ENCODE data around the gene TNFRSF25. TPM values are rescaled to one million over a fixed set of nuclear protein-coding genes. Genes with fewer than 3 reads are reported as not detected.
A peak's percentile ranks its signal among the peaks of the same experiment; 100 is the strongest.

Gene TNFRSF25
- total RNA-seq, 1 donor from 2014 or later = 5.2 TPM

DNA sequence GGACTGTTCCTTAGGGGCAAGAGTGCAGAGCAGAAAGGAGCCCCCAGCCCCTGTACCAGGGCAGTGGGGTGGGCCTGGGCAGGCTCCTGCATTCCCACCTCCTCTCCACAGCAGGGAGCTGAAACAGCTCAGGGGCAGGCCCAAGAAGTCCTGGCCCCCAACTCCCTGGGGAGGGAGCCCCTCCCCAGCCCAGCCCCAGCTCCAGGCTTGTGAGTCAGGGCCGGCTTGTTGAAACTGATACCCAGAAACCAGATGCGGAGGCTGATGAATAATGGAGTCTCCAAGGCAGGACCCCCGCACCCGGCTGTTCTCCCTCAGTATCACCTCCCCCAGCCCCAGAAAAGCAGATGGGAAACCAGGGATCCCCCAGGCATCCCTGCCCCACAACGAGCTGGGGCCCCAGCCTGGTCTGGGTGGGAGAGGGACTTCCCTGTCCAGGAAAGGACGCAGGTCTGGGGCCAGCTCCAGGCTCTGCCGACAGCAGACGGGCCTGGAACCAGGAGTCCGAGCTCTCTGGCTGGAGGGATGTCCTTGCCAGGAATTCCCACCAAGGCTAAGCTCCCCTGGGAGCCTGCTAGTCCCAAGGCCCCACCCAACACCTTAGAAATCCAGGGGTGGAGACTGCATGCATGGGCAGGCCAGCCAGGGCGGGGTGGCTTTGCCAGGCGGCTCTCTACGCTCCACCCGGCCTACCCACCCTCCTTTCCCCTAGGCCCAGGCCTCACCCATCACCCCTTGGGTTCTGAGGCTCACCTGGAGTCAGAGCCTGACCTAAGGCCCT, 22.8 kb upstream of the TNFRSF25 start:
- DNase-seq (ENCODE audit: low read depth in 2 of 2) = no peak

DNA sequence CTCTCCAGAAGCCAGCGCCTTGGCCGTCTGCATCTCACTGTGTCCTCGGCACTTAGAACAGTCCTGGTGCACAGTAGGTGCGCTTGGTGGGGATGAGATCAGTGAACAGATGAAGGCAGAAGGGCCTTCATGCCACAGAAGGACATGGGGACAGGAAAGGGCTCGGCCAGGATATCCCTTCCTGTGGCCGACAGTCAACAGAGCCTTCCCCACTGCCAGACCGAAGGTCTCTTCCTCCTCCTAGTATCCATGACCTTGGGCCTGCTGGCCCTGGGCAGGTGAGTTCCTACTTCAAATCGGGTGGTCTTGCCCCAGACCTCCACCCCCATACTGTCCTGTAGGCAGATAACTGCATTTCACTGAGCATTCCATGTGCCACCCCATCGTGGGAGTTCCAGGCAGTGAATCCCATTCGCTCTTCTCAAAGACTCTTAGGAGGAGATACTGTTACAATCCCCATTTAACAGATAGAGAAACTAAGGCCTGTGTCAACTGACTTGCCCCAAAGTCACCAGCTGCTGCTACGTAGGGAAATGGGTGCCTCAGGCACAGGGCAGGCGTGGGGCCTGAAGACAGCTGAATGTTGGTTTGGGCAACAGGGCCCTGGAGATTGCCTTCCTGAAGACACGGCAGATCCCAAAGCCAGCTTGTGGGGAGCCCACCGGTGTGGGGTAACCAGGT, 22.0 kb upstream of the TNFRSF25 start:
- DNase-seq (ENCODE audit: low read depth in 2 of 2) = no peak

DNA sequence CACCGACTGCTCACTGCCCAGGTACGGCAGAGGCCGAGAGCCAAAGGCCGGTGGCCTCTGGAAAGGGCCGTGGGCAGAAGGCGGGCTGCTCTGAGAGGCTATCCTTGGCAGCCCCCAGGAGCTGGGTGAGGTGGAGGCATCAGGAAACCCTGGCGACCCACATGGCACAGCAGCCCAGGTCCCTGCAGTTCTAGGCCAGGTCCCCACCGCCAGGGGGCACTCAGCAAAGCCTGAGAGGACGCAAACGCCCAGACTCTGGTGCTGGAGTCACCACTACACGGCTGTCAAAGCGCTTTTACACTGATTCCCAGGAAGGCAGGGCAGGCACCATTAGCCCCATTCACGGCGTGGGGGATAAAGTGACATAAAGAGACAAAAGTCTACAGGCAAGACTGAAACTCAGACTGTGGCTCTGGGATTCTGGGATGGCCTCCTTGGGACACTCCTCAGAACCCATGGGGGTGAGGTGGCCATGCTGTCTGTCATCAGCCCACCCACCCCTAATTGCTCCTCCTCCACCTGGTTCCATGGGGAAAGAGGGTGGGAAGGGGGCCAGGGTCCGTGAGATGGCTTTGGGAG, 20.5 kb upstream of the TNFRSF25 start:
- DNase-seq (ENCODE audit: low read depth in 2 of 2) = peak; percentile 89 to 93

DNA sequence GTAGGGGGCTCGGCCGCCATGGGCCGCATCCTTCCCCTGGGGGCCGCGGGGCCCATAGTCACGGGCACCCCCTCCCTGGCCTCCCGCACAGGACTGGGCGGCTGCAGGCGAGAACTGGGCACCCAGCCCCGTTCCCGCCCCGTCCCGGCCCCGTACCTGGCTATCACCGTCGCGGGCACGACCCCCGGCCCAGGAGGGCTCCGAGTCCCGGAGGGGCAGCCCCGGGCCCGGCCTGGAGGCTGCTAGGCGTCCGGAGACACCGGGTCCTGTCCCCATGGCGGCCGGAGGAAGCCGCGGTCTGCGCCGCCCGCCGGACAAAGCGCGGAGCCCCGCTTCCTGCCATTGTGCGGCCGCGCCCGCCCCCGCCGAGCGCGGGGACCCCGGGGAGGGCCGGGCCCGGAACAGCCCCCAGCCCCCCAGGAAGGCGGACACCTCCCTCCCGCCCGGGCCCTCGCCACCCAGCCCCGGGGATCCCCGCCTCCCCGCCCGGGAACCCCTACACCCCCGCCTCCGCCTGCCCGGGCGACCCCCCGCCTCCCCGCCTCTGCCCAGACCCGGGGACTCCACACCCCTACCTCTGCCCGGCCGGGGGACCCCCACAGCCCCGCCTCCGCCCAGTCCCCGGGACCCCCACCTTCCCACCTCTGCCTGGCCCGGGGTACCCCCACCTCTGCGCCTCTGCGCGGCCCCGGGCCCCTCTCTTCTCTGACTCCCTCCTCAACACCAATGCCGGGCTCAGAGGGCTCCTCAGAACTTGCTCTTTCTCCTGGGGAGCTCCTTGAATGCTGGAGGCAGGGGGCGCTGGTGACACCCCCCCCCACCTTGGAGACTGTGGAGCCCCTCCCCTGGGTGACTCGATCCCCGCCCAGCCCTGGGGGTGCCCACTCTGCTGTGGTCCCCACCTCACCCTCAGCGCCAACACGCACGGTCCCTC, 19.5 kb upstream of the TNFRSF25 start:
- peak; percentile 37 to 42 for DNase-seq (ENCODE audit: low read depth in 2 of 2)

DNA sequence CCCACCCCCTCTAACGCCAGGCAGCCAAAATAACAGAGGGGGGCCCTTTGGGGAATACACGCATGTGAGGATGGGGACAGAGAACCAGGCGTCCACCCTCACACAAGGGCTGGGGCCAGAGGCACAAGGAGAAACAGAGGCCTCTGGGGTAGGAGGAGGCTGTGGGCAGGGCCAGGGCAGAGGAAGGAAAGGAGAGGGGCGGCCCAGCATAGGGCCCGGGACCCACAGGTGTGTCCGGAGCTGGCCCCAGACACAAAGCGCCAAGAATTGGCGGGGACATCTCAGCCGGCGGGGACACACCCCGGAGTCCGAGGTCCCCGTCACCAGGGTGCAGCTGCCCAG, 18.8 kb upstream of the TNFRSF25 start:
- DNase-seq (ENCODE audit: low read depth in 2 of 2) = peak in 1 of 2 donors; percentile 31

DNA sequence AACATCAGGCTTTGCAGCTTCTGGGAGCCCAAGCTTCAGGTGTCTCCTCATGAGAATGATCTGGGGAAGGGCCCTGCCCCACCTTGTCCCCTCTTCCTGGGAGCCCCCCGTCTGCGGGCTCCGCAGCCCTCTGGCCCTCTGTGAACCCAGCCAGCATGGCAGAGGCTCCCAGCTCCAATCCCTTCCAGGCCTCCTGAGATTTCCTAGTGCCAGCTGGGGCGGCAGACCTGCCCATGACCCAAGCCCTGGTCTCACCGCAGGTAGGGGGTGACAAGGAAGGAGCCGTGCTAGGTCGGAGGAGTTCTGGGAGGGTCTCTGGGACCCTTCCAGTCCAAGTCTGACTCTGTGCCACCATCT, 17.8 kb upstream of the TNFRSF25 start:
- DNase-seq (ENCODE audit: low read depth in 2 of 2) = no peak

DNA sequence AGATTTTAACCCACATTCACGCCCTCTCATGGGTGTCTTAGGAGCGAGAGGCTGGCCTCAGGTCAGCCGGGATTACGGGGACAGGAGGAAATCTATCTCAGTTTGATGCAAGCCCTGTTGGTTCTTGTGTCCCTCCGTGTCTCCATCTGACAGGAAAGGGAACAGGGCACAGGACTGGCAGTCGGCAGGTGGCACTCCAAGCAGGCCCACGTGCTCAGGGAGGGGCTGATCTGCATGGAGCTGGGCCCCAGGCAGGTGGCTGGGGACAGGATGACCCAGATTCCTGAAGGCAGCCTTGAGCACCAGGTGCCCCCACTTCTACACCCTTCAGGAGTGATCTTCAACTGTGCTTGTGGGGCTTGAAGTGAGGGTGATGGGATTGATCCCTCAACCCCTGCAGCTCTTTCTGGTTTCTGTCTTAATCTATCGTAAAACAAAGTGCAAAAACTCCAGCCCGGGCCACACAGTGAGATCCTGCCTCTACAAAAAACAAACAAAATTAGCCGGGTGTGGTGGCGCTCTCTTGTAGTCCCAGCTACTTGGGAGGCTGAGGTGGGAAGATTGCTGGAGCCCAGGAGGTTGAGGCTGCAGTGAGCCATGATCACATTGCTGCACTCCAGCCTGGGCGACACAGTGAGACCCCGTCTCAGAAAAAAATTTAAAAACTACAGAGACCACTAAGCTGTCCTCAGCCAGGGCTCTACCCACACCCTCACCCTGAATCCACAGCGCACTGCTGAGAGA, 17.2 kb upstream of the TNFRSF25 start:
- DNase-seq (ENCODE audit: low read depth in 2 of 2) = no peak

DNA sequence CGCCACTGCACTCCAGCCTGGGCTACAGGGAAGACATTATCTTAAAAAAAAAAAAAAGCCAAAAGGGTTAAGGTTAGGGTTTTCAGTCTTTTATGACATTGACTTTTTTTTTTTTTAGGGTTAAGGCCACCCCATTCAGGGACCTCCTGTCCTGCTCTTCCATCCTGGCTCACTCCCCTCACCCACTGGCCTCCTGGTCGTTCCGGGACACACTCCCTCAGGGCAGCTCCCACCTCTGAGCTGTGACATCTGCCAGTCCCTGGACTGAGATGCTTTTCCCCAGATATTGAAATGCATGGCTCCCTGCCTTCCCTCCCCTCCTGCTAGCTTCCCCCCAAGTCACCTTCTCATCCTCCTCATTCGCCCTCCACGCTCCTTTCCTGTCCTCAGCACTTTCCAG, 15.8 kb upstream of the TNFRSF25 start:
- no peak for DNase-seq (ENCODE audit: low read depth in 2 of 2)

DNA sequence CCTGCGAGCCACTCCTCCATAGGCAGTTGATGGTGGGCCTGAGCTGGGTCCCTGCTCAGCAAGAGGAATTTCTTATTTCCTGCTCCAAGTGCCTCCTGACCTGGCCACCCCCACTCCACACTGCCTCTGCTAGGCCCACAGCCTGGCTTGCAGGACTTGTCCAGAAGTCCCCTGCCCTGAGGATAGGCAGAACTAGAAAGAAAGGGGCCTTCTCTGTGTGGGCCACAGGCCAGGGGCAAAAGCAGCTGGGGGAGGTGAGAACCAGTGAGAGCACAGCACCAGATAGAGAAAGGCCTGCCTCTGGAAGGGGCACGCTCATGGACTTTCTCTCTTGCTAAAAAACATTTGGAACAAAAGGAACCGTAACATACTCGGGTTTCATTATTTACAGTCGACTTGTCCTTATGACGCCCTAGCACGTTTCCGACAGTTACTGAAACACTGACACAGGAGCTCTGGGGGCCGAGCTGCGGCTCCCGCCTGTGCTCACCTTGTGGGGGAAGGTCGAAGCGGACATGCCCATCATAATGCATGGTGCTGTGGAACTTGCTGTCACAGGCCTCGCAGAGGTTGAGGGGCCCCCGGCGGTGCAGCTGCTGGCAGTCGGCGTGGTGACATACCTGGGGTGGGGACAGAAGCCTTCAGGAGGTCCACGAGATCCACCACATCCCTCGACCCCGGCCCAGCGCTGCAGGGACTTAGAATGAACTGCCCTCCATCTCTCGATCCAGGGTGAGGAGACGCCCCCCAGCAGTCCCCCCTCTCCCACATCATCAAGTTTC, 11.3 kb upstream of the TNFRSF25 start:
- no peak for DNase-seq (ENCODE audit: low read depth in 2 of 2)

DNA sequence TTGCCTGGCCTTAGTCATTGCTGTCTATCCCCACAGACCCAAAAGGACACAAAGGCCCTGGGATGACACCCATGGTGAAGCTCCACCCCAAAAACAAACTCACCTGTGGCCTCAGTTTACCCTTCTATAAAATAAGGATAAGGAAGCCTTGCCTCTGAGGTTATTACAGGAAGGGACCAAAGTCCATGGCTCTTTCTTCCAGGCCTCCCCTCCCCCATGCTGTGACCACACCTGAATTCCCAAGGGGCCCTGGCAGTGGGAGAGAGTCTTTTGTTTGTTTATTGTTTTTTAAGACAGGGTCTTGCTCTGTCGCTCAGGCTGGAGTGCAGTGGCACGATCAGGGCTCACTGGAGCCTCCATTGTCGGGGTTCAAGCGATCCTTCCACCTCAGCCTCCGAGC, 10.5 kb upstream of the TNFRSF25 start:
- DNase-seq (ENCODE audit: low read depth in 2 of 2) = no peak

DNA sequence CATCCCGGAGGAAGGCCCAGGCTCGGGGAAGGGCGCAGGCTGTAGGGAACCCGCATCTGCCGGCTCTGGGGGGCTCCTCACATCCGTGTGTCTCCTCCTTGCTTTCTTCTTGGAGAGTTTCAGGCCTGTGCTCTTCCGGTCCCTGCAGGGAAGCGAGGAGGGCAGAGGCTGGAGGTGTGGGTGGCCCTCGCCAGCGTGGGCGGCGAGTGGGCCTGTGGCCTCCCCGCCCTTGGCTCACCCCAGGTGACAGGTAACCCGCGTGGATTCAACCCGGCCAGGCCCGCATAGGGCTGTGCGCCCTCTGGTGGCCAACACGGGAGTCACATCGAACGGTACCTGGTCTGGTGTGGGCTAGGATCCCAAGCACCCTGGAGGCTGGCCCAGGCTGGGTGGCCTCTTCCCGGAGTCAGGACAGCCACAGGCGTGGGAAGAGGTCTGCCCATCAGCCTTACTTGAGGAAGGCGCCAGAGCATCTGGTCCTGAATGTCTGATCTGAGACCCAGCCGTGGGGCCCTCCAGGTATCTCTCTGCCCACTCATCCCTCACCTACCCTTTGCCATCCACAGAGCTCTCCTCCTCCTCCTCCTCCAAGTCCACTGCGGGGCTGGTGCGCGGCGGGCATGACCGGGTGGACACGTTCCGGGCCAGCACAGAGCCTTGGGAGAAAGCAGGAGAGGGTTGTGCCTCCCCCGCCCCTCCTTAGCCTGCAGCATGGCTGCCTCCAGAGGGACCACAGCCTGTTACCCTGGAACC, 9.6 kb upstream of the TNFRSF25 start:
- peak; percentile 35 to 59 for DNase-seq (ENCODE audit: low read depth in 2 of 2)

DNA sequence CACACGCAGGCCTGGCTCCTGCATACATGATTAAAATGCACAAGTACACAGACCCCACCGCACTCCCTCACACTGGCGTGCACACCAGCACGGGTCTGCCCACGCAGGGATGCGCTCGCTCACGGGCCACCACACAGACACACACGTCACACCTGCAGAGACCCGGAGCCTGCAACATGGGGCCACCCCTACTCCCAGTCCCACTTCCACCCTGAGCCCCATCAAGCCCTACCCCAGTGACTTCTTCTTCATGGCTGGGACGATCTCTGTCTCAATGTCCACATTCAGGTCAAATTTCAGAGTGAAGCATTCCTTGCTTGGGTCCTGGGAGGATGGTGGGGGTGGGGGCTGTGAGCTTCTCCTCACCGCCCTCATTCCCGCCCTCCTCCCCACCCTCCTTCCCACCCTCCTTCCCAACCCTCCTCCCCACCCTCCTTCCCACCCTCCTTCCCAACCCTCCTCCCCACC, 8.9 kb upstream of the TNFRSF25 start:
- no peak for DNase-seq (ENCODE audit: low read depth in 2 of 2)

DNA sequence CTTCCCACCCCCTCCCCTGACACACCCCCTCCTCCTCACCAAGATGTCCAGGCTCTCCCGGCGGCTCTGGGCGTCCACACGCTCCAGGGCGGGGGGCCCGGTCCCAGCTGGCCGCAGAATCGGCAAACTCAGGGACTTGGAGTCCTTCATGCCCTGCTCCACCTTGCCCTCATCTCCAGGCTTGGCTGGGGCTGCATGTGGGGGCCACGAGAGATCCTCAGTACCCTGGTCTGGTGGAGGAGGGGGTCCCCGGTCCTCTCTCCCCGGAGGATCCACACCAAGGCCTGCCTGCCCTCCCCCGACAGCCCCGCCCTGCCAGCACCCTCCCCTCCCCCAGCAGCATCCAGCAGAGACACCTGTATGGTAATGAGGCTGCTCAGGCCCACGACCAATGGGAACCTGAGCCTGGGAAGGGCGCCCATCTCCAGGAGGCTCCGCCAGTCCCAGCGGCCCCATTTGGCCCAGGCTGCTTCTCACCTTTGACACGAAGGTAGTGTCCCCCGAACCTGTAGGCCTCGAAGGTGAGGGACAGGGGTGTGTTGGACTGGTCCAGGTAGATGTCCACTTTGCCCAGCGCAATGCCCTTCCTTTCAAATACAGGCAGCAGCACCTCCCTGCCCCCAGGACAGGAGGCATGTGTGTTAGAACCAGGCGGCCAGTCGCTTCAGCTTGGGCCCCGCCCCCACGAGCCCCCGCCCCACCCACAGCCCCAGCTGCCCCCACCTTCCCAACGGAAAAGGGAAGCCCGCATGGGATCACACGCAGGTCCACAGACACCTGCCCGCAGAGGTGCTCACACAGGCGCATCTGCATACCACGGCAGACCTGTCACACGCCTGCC, 8.2 kb upstream of the TNFRSF25 start:
- DNase-seq (ENCODE audit: low read depth in 2 of 2) = no peak

DNA sequence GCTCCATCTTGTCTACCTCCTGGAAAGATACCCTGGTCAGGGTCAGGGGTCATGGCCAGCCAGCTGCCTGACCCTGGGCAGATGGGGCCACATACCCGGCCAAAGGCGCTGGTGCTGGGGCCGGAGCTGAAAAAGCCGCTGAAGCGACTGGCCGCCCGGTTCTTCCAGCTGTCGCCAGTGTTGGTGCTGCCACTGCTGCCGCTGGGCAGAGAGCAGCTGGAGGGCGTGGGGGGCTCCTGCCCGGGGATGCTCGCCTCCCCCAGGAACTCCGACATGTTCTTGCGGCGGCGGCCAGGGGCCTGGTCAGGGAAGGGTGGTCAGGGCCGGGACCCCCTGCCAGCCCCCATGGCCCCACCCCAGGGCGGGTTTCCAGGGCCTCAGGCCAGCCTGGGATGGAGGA, 7.2 kb upstream of the TNFRSF25 start:
- no peak for DNase-seq (ENCODE audit: low read depth in 2 of 2)

DNA sequence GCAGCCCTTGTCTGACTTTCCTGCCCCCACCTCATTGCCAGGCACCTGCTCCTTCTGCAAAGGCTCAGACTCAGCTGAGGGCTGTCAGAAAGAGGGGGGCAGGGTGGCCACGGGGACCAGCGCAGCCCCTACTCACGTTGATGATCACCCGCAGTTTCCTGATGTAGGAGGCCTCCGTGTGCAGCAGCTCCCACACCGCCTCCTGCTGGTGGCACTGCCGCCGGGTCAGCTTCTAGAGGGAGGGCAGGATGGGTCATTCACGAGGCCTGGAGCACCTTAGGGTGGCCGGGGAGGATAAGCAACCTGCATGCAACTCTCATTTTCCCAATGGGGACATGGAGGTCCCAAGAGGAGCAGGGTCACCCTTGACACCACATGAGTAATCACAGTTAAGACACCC, 6.4 kb upstream of the TNFRSF25 start:
- no peak for DNase-seq (ENCODE audit: low read depth in 2 of 2)

DNA sequence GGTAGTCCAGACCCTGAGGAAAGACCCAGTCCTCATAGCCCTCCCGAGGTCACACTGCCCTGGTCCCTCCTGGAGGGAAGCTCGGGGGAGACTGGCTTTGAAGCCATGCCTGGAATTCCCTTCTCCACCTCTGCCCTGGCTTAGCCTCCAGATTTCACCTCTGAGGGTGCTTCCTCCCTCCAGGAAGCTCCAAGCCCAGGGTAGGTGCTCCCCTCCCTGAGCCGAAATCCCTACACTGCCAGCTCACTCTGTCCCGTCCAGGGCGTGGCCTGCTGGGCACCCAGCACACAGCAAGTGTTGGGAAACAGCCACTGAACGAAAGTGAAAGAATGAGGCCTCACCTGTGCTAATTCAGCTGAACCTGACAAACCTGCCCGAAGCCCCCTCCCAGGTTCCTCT, 6.0 kb upstream of the TNFRSF25 start:
- DNase-seq (ENCODE audit: low read depth in 2 of 2) = no peak

DNA sequence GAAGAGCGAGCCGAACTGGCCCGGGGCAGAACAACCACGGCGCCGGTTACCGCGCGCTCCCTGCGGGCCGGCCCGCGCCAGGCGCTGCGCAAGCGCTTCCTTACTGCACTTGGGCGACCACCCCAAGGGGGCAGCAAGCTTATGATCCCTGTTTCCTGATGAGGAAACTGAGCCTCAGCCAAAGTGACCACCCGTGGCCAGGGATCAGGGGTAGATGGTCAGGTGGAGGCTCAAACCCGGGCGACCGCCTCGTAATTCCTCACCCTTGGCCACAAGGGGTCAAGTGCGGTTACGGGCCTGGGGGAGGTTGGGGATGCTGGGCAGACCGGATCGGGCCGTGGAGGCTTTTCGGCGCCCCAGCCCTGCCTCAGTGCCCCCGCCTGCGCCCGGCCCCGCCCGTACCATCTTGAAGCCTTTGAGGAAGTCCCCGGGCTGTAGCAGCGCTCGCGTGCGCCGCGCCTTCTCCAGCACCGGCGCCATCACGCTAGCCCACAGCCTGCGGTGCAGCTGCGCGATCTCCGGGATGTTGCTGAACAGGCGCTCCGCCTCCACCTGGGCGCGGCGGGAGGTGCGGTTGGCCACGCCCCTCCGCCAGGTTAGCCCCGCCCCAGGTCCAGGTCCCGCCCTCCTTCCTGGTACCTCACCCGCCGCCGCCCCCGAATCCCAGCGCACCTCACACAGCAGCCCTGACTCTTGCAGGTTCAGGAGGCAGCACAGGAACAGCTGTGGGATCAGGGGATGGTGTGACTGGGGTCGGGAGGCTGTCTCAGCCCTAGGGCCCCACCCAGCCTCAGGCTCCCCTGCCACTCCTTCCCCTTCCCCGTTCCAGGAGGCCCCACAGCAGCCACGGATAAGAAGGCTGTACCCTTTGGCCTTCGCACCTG, 5.4 kb upstream of the TNFRSF25 start:
- no peak for DNase-seq (ENCODE audit: low read depth in 2 of 2)

Data from lung microvascular endothelial cell (primary cell).